GM10847 (cell line): ENCODE data around the gene SPATS2L.

Experiments used
- POLR2A ChIP-seq: IDR thresholded peaks from 2 replicates; pipeline ENCODE4 v1.6.1; 2011; ENCODE audit not compliant: insufficient read length; ENCODE audit errors: extremely low read depth

The SPATS2L gene

DNA sequence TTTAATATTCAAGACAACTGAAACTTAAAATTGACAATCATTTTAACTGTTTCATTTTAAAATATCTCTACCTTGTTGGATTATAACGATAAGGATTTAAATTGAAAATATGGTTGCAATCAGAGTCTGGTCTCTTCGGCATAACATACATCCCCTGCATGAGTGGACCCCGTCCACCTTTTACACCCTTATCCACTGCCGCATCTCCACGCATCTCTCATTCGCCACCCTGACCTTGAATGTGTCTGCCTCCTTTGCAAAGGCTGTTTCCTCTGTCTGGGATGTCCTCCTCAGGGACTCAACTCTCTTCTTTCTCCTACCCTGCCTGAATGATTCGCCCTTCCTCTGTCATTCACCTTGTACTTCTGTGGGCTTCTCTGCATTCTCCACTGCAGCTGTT is 87.6 kb downstream of the SPATS2L start:
- TF ChIP-seq POLR2A, result no peak

DNA sequence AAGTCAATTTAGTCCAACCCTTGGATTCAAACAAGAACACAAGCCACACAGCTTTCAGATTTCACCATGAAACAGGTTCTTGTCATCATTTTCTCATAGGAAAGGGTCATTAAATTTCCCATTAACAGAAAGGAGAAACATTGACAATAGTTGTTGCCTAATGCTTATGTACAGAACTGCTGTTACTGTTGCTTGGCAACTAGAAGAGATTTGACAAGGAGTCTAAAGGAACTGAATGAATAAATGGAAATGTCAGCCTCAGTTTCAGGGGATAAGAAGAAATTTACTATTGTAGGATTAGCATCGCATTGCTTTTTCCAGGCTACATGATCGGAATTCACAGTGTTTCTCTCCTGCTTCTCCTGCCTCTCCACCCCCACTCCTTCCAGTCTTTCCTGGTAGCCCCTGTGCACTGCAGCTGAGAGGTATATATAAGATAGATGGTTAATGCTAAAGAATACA is 90.3 kb downstream of the SPATS2L start:
- no peak for TF ChIP-seq POLR2A

DNA sequence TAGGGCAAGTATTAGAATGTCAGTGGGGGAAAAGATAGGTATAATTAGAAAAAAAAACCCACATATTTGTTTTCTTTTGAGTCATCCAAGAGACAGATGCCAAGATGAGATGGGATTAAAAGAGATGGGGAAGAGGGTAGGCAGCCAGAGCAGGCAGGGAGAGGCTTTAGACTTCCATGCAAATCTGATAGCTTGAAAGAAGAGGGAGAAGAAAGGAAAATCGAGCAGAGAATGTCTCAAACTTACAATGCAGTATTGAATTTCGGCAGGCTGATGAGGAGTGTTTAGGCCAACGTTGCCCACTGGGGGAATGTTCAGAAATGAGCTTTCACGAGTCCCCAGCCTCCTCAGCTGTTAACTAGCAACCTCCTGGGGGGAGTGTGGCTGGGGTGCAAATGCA is 91.3 kb downstream of the SPATS2L start:
- TF ChIP-seq POLR2A, result no peak

DNA sequence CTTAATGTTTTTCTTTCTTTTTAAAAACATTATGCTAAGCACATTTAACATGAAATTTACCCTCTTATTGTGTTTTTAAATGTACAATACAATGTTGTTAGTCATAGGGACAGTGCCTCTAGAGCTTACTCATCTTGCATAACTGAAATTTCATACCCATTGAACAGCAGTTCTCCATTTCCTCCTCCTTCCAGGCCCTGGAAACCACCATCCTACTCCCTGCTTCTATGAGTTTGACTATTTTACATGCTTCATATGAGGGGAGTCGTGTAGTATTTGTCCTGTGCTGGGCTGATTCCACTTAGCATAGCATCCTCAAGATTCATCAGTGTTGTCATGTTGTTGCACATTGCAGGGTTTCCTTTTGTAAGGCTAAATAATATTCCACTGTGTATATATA is 92.6 kb downstream of the SPATS2L start:
- no peak for TF ChIP-seq POLR2A

DNA sequence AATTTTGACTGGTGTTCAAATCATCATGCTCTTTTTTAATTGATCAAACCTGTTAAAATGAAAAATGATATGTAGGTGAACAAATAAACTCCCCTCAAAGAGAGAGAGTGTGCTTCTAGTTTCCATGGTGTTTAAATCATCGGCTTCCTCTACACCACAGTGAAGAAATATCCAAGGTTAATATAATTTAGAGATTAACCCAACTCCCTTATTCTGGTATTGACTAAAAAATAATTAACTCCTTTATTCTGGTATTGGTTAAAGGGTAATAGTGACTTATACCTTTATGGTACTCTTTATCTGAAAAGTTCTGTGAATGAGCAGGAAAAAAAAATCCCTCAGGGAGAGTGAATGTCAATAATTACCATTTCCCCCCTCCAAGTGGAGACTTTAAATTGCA is 93.1 kb downstream of the SPATS2L start:
- no peak for TF ChIP-seq POLR2A

DNA sequence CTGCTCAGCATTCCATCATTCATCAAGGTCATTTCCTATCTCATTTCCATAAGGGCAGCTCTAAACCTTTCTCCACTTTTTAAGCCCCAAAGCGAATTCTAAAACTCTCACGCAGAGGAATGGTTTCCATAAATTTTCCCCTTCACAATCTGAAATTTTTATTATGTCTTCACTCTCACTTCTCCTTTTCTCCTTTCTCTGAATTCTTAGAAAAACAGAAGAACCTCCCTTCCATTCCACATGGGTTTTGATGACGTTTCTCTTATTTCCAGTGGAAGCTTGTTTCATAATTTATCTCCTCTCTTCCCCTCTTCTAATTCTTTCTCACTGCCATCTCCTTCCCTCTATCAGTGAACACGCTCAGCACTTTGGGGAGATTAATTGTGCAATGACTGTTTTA is 97.3 kb downstream of the SPATS2L start:
- no peak for TF ChIP-seq POLR2A

DNA sequence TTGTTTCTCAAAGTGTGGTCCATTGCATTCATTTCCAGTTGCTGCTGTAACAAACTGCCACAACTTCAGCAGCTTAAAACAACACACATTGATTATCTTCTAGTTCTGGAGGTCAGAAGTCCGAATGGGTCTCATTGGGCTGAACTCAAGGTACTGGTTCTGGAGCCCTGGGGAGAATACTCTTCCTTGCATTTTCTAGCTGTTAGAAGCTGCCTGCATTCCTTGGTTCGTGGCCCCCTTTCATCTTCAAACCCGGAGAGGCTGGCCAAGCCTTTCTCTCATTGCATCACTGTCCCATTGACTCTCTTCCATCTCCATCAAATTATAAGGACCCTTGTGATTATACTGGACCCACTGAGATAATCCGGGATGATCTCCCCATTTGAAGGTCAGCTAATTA is 98.1 kb downstream of the SPATS2L start:
- TF ChIP-seq POLR2A, result no peak

DNA sequence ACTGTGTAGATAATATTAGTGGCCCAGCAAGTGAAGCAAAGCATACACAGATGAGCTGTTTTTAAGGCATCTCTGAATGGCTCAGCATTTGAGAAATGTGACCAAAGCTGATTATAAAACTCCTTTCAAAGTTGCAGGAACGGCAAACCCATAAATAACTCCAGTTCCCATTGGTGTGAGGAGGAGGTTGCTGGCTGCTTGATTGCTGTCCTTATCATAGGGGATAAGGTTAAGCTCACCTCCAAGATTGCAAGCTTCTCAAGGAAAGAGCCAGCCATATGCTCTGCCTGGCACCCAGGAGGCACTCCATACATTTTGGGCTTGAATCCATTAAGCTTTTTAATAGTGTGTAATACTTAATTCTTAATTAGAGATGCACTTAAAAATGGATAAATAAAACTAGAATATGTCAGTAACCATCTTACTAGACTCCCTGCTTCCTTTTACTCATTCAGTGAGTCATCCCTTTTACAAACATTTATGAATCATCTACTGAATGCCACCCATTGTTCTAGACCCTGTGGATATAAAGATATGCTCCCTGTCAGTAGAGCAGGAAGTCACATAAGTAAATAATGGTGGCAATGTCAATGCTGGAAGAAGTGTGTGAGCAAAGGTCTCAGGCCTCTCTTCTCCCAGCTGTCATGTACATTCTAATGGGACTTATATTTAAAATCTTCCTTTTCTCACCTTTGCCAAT is 99.3 kb downstream of the SPATS2L start:
- TF ChIP-seq POLR2A, result no peak

DNA sequence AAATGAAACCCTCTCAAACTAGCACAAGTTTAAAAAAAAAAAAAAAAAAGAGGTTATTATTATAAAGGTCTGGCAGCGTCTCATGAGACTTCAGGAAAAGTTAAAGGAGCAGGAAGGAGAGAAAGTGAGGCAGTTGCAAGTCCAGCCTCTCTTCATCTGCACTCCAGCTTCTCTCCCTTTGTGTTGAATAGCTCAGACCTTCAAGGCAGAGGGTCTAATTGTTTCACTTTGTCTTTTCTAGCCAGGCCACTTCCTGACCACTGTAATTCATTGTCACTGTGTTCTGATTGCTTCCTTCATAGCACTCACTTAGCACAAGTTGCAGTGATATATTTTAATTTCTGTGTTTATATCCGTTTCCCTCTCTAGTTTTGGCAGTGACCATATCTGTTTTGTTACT is 99.9 kb downstream of the SPATS2L start:
- TF ChIP-seq POLR2A, result no peak

DNA sequence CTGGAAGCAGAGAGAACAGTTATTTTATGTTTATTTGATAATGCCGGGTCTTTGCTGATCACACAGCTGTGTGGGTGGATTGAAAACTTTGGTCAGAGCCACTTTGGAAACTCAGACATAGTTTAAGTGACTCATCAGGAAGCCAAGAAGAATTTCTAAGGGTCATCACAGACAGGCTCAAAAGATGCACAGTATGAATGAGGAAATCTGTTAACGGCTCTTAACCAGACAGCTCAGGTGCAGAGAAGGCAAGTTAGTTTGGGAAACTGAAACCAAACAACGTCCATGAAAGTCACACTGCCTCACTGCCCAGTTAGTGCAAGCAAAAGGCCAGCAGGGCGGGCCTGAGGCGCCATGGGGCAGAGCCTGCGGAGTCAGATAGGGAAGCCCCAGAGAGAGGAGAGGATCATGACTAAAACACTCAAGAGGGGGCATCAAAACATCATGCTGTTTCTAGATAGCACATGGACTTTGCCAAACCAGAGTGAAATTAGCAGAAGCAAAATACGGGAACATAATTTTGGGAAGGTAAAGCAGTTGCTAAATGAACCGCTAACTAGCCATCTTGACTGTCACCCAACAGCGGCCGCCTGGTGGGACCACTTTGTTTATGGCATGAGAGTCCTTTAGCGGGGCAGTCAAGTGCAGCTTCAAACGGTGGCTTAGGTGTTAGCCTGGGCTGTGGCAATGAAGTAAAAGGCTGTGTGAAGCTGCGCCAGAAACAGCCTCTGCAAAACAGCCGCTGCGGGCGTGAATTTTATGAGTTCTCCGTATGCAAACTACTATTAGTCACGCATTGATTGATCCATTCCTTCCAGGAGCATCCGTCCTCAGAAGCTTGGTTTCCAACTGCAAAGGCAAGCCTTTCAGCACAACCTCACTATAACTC is 102.2 kb downstream of the SPATS2L start:
- no peak for TF ChIP-seq POLR2A

DNA sequence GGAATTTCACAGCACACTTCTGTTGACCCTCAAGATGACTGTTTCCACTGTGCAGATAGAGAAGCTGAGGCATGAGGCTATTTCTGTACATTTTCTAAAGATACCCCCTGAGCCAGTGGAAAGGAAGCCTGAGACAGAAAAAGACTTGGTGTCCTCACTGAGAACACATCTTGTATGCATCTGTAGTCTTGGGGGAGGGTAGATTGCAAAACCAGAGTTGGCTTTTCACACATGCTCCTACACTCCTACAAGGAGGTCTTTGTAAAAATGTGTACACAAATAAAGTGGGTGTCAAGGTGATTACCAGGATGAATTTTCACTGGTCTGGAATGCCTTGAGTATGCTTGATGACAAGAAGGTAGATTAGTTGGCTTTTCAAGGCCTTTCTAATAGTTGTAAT is 105.3 kb downstream of the SPATS2L start:
- no peak for TF ChIP-seq POLR2A

DNA sequence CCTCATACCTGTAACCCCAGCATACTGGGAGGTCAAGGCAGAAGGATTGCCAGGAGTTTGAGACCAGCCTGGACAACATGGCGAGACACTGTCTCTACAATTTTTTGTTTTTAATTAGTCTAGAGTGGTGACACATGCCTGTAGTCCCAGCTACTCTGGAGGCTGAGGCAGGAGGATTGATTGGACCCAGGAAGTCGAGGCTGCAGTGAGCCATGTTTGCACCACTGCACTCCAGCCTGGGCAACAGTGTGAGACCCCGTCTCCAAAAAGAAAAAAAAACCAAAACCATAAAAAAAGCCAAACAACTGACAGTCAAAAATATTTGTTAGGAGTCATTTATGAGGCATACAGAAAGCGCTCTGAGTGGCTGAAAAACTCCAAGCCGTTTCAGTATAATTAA is 107.9 kb downstream of the SPATS2L start:
- no peak for TF ChIP-seq POLR2A

DNA sequence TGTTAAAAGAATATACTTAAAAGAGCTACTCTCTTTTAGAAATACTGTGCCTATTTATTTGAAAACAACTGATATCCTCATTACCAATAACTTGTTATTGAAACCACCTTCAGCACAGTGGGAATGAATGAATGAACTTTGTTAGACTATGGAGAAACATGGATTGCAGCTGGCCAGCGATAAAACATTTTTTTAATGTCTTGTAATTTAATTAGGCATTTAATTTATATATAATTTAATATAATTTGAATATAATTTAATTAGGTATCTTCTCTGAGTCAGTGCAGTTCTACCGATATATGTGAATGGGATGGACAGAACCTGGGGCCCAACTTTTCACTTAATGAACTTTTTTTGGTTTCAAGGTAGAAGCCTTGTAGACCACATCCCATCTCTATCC is 109.0 kb downstream of the SPATS2L start:
- TF ChIP-seq POLR2A, result no peak

DNA sequence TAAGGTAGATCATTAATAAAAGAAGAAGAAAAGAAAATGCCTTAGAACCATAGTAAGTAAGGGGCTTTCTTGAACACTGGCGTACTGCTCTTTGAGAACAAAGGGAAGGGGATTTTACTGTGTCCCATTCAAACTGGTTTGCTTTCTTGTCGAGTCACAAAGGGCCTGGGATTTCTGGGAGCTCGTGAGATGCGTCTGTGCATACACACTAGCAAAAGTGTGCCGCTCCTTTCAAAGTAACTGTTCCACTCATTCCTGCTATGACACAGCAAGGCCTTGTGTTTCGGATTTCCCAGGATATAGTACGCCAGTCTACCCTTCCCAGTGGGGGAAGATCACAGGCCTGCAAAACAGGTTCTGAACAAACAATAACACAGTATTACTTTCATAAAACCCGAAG is 110.4 kb downstream of the SPATS2L start:
- TF ChIP-seq POLR2A, result no peak

DNA sequence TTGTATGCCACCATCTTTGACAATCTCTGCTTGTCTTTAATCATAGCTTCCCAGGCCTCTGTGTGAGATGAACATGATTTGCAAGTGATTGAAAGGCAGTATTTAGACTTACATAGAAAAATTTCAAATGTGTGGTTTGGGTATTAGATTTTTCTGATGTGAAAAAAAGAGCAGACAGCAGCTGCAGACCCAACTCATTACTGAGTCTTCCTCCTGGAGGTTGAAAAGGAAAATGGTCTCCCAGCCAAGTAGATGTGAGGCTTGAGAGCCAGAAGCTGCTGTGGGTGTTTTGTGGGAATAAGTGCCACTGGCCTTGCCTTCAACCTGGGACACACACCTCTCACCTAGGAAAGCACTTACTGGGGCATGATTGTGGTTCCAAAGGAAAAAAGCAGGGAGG is 110.9 kb downstream of the SPATS2L start:
- no peak for TF ChIP-seq POLR2A

DNA sequence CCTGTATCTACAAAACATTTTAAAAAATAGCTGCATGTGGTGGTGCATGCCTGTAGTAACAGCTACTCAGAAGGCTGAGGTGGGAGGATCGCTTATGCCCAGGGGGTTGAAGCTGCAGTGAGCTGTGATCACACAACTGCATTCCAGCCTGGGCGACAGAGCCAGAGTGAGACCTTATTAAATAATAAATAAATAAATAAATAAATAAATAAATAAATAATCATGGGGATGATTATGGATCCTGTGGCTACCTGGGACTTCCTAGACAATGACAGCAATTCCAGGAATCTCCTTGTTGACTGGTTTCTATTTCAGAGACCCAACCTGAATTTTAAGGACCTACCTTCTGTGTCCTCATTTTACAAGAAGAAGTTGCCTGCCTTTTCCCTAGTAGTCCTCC is 111.9 kb downstream of the SPATS2L start:
- TF ChIP-seq POLR2A, result no peak
